Measurements from ENCODE around the gene TCP11X2. TPM values are rescaled to one million over a fixed set of nuclear protein-coding genes. Genes with fewer than 3 reads are reported as not detected.
A peak's percentile ranks its signal among the peaks of the same experiment; 100 is the strongest.
"Not testable (repeated sequence)": the region's sequence is repeated elsewhere in the genome, so short reads cannot be mapped to it uniquely, and the experiment has no call there.

The TCP11X2 gene
- total RNA-seq (not detected), polyA plus RNA-seq (not detected)
- long read RNA-seq, donor 1 = 0 reads
- long read RNA-seq, donor 2 = 0 reads

GRCh38 chrX:102471762-102472220 is at the start of gene TCP11X2:
Gene TCP11X2, minus strand, starts transcription at chrX:102471812.
- H3K9me3 ChIP-seq (ENCODE audit: control insufficient read depth, low read length); intact Hi-C loops (cut with DNase I); H3K27me3 ChIP-seq (ENCODE audit: control insufficient read depth in 1 of 2, insufficient read depth in 2 of 2, low read length in 1 of 2); DNase-seq; ATAC-seq (ENCODE audit: low FRiP score); H3K36me3 ChIP-seq (ENCODE audit: control insufficient read depth in 1 of 2, insufficient read depth in 2 of 2, low read length in 1 of 2); H3K27ac ChIP-seq (ENCODE audit: low read depth in 1 of 2, low read length in 2 of 2); H3K4me3 ChIP-seq (ENCODE audit: low read length in 2 of 2); H3K4me1 ChIP-seq (ENCODE audit: control insufficient read depth in 1 of 2, insufficient read depth in 2 of 2, low read length in 2 of 2): not testable (repeated sequence)
- WGBS, 2 donors = 61 to 74% methylated on average over 7 of the region's 17 CpGs

- no peaks in the 10 kb centered on the region for H3K27me3 ChIP-seq (ENCODE audit: control insufficient read depth in 1 of 2, insufficient read depth in 2 of 2, low read length in 1 of 2)
- no peak overlapping the region for H3K27ac ChIP-seq (ENCODE audit: low read depth in 1 of 2, low read length in 2 of 2)
- no peak for ATAC-seq (ENCODE audit: low FRiP score)
- no peak for DNase-seq
- no peaks in the 10 kb centered on the region for H3K36me3 ChIP-seq (ENCODE audit: control insufficient read depth in 1 of 2, insufficient read depth in 2 of 2, low read length in 1 of 2)
- no peaks in the 10 kb centered on the region for H3K4me1 ChIP-seq (ENCODE audit: control insufficient read depth in 1 of 2, insufficient read depth in 2 of 2, low read length in 2 of 2)
- WGBS, 2 donors = 30 to 43% methylated on average over 7 of the region's 7 CpGs
- intact Hi-C loops (cut with DNase I) = loop anchor here (5.0 to 10.0 kb wide), 3 partner anchors 227 to 450 kb away; partner anchors contain the start of gene BEX5 (in 1 of the 2)
- no peaks in the 10 kb centered on the region for H3K9me3 ChIP-seq (ENCODE audit: control insufficient read depth, low read length)
- H3K4me3 ChIP-seq (ENCODE audit: low read length in 2 of 2) = no peak overlapping the region
These were observed 45.7 kb upstream of the TCP11X2 start for GRCh38 chrX:102517326-102517725.

GRCh38 chrX:102515975-102516941 is 44.6 kb upstream of the TCP11X2 start, which contains the start of gene TMSB15A:
Gene TMSB15A, minus strand, starts transcription at chrX:102516739.
- intact Hi-C loops (cut with DNase I) = loop anchor here (5.0 to 10.0 kb wide), 3 partner anchors 229 to 449 kb away; partner anchors contain the start of gene BEX5 (in 1 of the 2)
- Histone ChIP-seq H3K27ac (ENCODE audit: low read depth in 1 of 2, low read length in 2 of 2) (peak within 1 kb of the TSS in 1 of 2 donors; percentile 52), H3K27me3 (ENCODE audit: control insufficient read depth in 1 of 2, insufficient read depth in 2 of 2, low read length in 1 of 2) (no peaks in the 10 kb centered on the region), H3K4me1 (ENCODE audit: control insufficient read depth in 1 of 2, insufficient read depth in 2 of 2, low read length in 2 of 2) (no peaks in the 10 kb centered on the region), H3K36me3 (ENCODE audit: control insufficient read depth in 1 of 2, insufficient read depth in 2 of 2, low read length in 1 of 2) (no peaks in the 10 kb centered on the region), H3K9me3 (ENCODE audit: control insufficient read depth, low read length) (no peaks in the 10 kb centered on the region), H3K4me3 (ENCODE audit: low read length in 2 of 2) (peak within 1 kb of the TSS in 1 of 2 donors; percentile 26)
- peak; percentile 86 for ATAC-seq (ENCODE audit: low FRiP score)
- peak; percentile 78 to 92 for DNase-seq
- WGBS, 2 donors = 1 to 30% methylated on average over 57 to 62 of the region's 62 CpGs

- intact Hi-C loops (cut with DNase I) = loop anchor here (10.0 kb wide), 2 partner anchors 230 to 360 kb away; partner anchors contain the start of gene BEX5 (in 1 of the 2)
- WGBS, 2 donors = 81 to 96% methylated on average over 1 of the region's 1 CpG
- Histone ChIP-seq H3K36me3 (ENCODE audit: control insufficient read depth in 1 of 2, insufficient read depth in 2 of 2, low read length in 1 of 2) (no peaks in the 10 kb centered on the region), H3K9me3 (ENCODE audit: control insufficient read depth, low read length) (no peaks in the 10 kb centered on the region), H3K27ac (ENCODE audit: low read depth in 1 of 2, low read length in 2 of 2) (no peak overlapping the region), H3K4me3 (ENCODE audit: low read length in 2 of 2) (no peak overlapping the region), H3K4me1 (ENCODE audit: control insufficient read depth in 1 of 2, insufficient read depth in 2 of 2, low read length in 2 of 2) (no peaks in the 10 kb centered on the region), H3K27me3 (ENCODE audit: control insufficient read depth in 1 of 2, insufficient read depth in 2 of 2, low read length in 1 of 2) (no peaks in the 10 kb centered on the region)
- ATAC-seq (ENCODE audit: low FRiP score) (no peak), DNase-seq (no peak)
These were observed 42.9 kb upstream of the TCP11X2 start for GRCh38 chrX:102514536-102514935.

GRCh38 chrX:102498732-102499131 is 27.1 kb upstream of the TCP11X2 start:
- no peak for ATAC-seq (ENCODE audit: low FRiP score)
- intact Hi-C loops (cut with DNase I) = no loop called here
- 92 to 95% methylated on average over 2 of the region's 2 CpGs for WGBS, 2 donors

GRCh38 chrX:102491766-102492165 is 20.2 kb upstream of the TCP11X2 start:
- Histone ChIP-seq H3K9me3 (ENCODE audit: control insufficient read depth, low read length) (no peaks in the 10 kb centered on the region), H3K27ac (ENCODE audit: low read depth in 1 of 2, low read length in 2 of 2) (no peak overlapping the region), H3K4me1 (ENCODE audit: control insufficient read depth in 1 of 2, insufficient read depth in 2 of 2, low read length in 2 of 2) (no peaks in the 10 kb centered on the region), H3K27me3 (ENCODE audit: control insufficient read depth in 1 of 2, insufficient read depth in 2 of 2, low read length in 1 of 2) (no peaks in the 10 kb centered on the region), H3K4me3 (ENCODE audit: low read length in 2 of 2) (no peak overlapping the region), H3K36me3 (ENCODE audit: control insufficient read depth in 1 of 2, insufficient read depth in 2 of 2, low read length in 1 of 2) (no peaks in the 10 kb centered on the region)
- DNase-seq = no peak
- ATAC-seq (ENCODE audit: low FRiP score) = no peak
- intact Hi-C loops (cut with DNase I) = no loop called here

More at GRCh38 chrX:102498732-102499131, 27.1 kb upstream of the TCP11X2 start:
- no peak overlapping the region for H3K27ac ChIP-seq (ENCODE audit: low read depth in 1 of 2, low read length in 2 of 2)
- H3K27me3 ChIP-seq (ENCODE audit: control insufficient read depth in 1 of 2, insufficient read depth in 2 of 2, low read length in 1 of 2) = no peaks in the 10 kb centered on the region
- H3K36me3 ChIP-seq (ENCODE audit: control insufficient read depth in 1 of 2, insufficient read depth in 2 of 2, low read length in 1 of 2) = no peaks in the 10 kb centered on the region
- H3K4me1 ChIP-seq (ENCODE audit: control insufficient read depth in 1 of 2, insufficient read depth in 2 of 2, low read length in 2 of 2) = no peaks in the 10 kb centered on the region
- DNase-seq = no peak
- H3K4me3 ChIP-seq (ENCODE audit: low read length in 2 of 2) = no peak overlapping the region
- H3K9me3 ChIP-seq (ENCODE audit: control insufficient read depth, low read length) = no peaks in the 10 kb centered on the region

- H3K4me3 ChIP-seq (ENCODE audit: low read length in 2 of 2); H3K36me3 ChIP-seq (ENCODE audit: control insufficient read depth in 1 of 2, insufficient read depth in 2 of 2, low read length in 1 of 2); H3K27ac ChIP-seq (ENCODE audit: low read depth in 1 of 2, low read length in 2 of 2); DNase-seq; ATAC-seq (ENCODE audit: low FRiP score); intact Hi-C loops (cut with DNase I); H3K4me1 ChIP-seq (ENCODE audit: control insufficient read depth in 1 of 2, insufficient read depth in 2 of 2, low read length in 2 of 2); H3K27me3 ChIP-seq (ENCODE audit: control insufficient read depth in 1 of 2, insufficient read depth in 2 of 2, low read length in 1 of 2); H3K9me3 ChIP-seq (ENCODE audit: control insufficient read depth, low read length): not testable (repeated sequence)
- WGBS, 2 donors = 7 to 36% methylated on average over 2 of the region's 5 CpGs
These were observed 7.2 kb upstream of the TCP11X2 start for GRCh38 chrX:102478765-102479164.

GRCh38 chrX:102470215-102470614 is 1.4 kb downstream of the TCP11X2 start:
- H3K4me1 ChIP-seq (ENCODE audit: control insufficient read depth in 1 of 2, insufficient read depth in 2 of 2, low read length in 2 of 2) = not testable (repeated sequence)

More at GRCh38 chrX:102470215-102470614, 1.4 kb downstream of the TCP11X2 start:
- H3K4me3 ChIP-seq (ENCODE audit: low read length in 2 of 2); H3K9me3 ChIP-seq (ENCODE audit: control insufficient read depth, low read length); H3K36me3 ChIP-seq (ENCODE audit: control insufficient read depth in 1 of 2, insufficient read depth in 2 of 2, low read length in 1 of 2); DNase-seq; H3K27me3 ChIP-seq (ENCODE audit: control insufficient read depth in 1 of 2, insufficient read depth in 2 of 2, low read length in 1 of 2); intact Hi-C loops (cut with DNase I); ATAC-seq (ENCODE audit: low FRiP score); H3K27ac ChIP-seq (ENCODE audit: low read depth in 1 of 2, low read length in 2 of 2): not testable (repeated sequence)
- no CpG with 5 or more reads among the region's 3 CpGs for WGBS, 2 donors

All from aorta (tissue), 5 donors.